ENCODE measurements around the gene WBP4. TPM values are rescaled to one million over a fixed set of nuclear protein-coding genes. Genes with fewer than 3 reads are reported as not detected.

The WBP4 gene
- total RNA-seq, 5 donors from 2014 or later (not counting 1 experiment from before 2014, with no cell fraction given) = 4.3 to 7.6 (median 4.8) TPM

DNA sequence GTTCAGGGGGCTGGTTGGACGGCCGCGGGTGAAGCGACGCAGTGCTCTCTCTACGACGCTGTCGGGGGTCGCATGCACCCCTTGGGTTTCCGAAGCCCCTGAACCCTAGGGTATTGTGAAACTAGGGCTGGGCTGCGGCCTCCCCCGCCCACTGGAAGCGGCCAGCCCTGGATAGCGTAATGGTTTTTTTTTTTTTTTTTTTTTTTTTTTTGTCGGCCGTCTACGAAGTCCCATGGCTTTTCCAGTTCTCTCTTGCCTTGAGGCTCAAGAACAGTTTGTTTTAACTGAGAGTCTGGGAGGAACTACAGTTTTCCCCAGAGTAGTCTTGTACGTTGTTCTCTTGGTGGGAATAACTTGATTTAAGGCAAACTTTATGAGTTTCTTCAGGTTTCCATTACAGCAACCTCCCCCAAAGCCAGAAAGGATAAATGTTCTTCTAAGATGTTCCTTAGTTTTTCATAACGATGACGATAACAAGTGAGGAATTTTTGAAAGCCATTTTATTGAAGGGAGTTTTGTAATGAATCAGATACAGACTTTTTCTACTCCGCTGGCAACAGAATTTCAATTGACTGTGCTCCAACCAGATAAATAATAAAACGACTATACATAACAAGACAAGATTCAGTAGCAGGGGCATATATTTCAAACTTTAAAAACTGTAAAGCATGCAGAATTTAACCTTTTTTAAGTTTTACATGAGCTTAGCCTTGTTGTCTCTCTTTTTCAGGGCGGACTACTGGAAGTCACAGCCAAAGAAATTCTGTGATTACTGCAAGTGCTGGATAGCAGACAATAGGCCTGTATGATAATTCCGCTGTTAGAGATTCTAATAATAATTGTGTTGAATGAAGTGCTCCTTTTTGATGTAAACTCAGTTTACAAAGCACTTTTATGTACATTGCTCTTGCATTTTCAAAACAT, 867 bp downstream of the WBP4 start:
- H3K4me1 Mint-ChIP-seq = peaks cover 48 to 60% (median 55%) of the 10 kb centered on the region in 3 donors
- H3K27me3 Mint-ChIP-seq = no peaks in the 10 kb centered on the region
- peak overlapping the region; percentile 98 to 100 (median 99) for H3K4me3 Mint-ChIP-seq
- peaks cover 9 to 18% of the 10 kb centered on the region in 2 donors for H3K36me3 ChIP-seq (ENCODE audit: control insufficient read depth in 2 of 2, extremely low read depth in 1 of 2, insufficient read depth in 1 of 2, low read length in 1 of 2)
- H3K9me3 Mint-ChIP-seq = no peaks in the 10 kb centered on the region
- H3K4me3 ChIP-seq (ENCODE audit: control insufficient read depth in 1 of 2, extremely low read depth in 1 of 2, low read length in 1 of 2) = peak overlapping the region; percentile 96 to 99
- no peaks in the 10 kb centered on the region for H3K9me3 ChIP-seq
- peak in 3 of 4 experiments; percentile 0 to 3 (median 2) for ATAC-seq (replicated peaks in 1 of 4)
- ChIA-PET POLR2A (interaction anchor here in 1 of 2 donors (1.2 kb wide), 1 partner anchor 250 kb away, joined by 3 read pairs; no protein-coding TSS in a partner anchor), CTCF (interaction anchor here in 1 of 2 donors (0.6 to 0.8 kb wide), 2 partner anchors 11 to 43 kb away, joined by 3 to 4 read pairs; partner anchors contain the start of gene ELF1)
- peaks cover 16% of the 10 kb centered on the region for H3K36me3 Mint-ChIP-seq
- DNase-seq = no peak
- peak overlapping the region; percentile 82 for H3K27ac ChIP-seq (ENCODE audit: low read length)
- H3K4me1 ChIP-seq (ENCODE audit: control insufficient read depth in 1 of 2, extremely low read depth in 1 of 2, insufficient read depth in 2 of 2, low read length in 2 of 2) = peaks cover 11 to 15% of the 10 kb centered on the region in 2 experiments
- no peaks in the 10 kb centered on the region for H3K27me3 ChIP-seq (replicated peaks in 1 of 2; ENCODE audit: control insufficient read depth in 2 of 2, extremely low read depth in 1 of 2, insufficient read depth in 2 of 2, low read length in 1 of 2)
- H3K27ac Mint-ChIP-seq = peak overlapping the region; percentile 99 to 100
- WGBS (ENCODE audit: insufficient coverage) = 0% methylated on average over 9 of the region's 24 CpGs

DNA sequence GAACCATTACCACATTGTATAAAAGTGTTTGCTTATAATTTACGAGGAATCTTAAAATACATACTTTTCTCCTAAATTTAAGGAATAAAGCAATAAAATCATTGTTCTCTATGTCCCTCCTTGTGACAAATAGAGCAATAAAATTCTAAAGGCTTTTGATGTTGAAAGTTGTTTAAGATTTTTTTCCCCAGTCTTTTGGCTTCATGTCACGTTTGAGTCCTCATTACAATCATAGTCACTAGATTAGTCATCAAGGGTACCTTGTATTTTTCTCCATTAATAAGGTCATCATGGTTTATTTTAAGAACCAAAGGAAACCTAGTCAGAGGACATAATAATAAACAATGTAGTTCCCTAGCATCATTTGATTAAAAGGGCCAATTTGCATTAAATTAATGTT, 3.2 kb downstream of the WBP4 start:
- no peak for ATAC-seq (replicated peaks in 1 of 4)
- Histone ChIP-seq H3K9me3 (no peaks in the 10 kb centered on the region), H3K4me1 (ENCODE audit: control insufficient read depth in 1 of 2, extremely low read depth in 1 of 2, insufficient read depth in 2 of 2, low read length in 2 of 2) (peaks cover 6 to 7% of the 10 kb centered on the region in 2 experiments), H3K27me3 (replicated peaks in 1 of 2; ENCODE audit: control insufficient read depth in 2 of 2, extremely low read depth in 1 of 2, insufficient read depth in 2 of 2, low read length in 1 of 2) (no peaks in the 10 kb centered on the region), H3K4me3 (ENCODE audit: control insufficient read depth in 1 of 2, extremely low read depth in 1 of 2, low read length in 1 of 2) (no peak overlapping the region), H3K27ac (ENCODE audit: low read length) (no peak overlapping the region), H3K36me3 (ENCODE audit: control insufficient read depth in 2 of 2, extremely low read depth in 1 of 2, insufficient read depth in 1 of 2, low read length in 1 of 2) (peaks cover 12 to 33% of the 10 kb centered on the region in 2 donors)
- no peak overlapping the region for H3K27ac Mint-ChIP-seq
- H3K36me3 Mint-ChIP-seq = peaks cover 27% of the 10 kb centered on the region
- H3K4me1 Mint-ChIP-seq = peaks cover 28 to 40% (median 35%) of the 10 kb centered on the region in 3 donors
- H3K9me3 Mint-ChIP-seq = no peaks in the 10 kb centered on the region
- DNase-seq = no peak
- no peak overlapping the region for H3K4me3 Mint-ChIP-seq
- no CpG with 5 or more reads among the region's 2 CpGs for WGBS (ENCODE audit: insufficient coverage)
- CTCF ChIA-PET = interaction anchor here (1.1 to 1.4 kb wide), 3 partner anchors 10 kb away, joined by 5 to 6 read pairs (median 5); no protein-coding TSS in a partner anchor
- H3K27me3 Mint-ChIP-seq = no peaks in the 10 kb centered on the region
- POLR2A ChIA-PET = interaction anchor here in 1 of 2 donors (0.7 kb wide), 1 partner anchor 63 kb away, joined by 6 read pairs; no protein-coding TSS in a partner anchor

DNA sequence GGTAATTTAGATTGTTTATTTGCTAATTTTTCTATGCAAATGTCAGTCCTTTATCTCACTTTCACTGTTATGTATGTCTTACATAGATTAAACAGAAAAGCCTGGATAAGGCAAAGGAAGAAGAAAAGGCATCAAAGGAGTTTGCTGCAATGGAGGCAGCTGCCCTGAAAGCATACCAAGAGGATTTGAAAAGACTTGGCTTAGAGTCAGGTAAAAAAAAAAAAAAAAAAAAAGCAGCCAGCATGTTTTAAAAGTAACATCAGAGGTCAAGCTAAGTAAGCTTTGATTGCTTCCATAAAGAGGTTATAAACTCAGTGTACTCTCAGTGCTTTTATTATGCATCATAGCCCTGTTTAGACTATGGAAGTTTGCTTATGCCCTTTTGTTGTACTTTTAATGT, 3.8 kb downstream of the WBP4 start:
- H3K9me3 Mint-ChIP-seq = no peaks in the 10 kb centered on the region
- DNase-seq = no peak
- peak overlapping the region in 1 of 2 donors; percentile 25 for H3K27ac Mint-ChIP-seq
- H3K4me3 Mint-ChIP-seq = no peak overlapping the region
- peaks cover 29% of the 10 kb centered on the region for H3K36me3 Mint-ChIP-seq
- Histone ChIP-seq H3K9me3 (no peaks in the 10 kb centered on the region), H3K36me3 (ENCODE audit: control insufficient read depth in 2 of 2, extremely low read depth in 1 of 2, insufficient read depth in 1 of 2, low read length in 1 of 2) (peaks cover 12 to 34% of the 10 kb centered on the region in 2 donors), H3K27ac (ENCODE audit: low read length) (no peak overlapping the region), H3K4me1 (ENCODE audit: control insufficient read depth in 1 of 2, extremely low read depth in 1 of 2, insufficient read depth in 2 of 2, low read length in 2 of 2) (peaks cover 3 to 7% of the 10 kb centered on the region in 2 experiments), H3K4me3 (ENCODE audit: control insufficient read depth in 1 of 2, extremely low read depth in 1 of 2, low read length in 1 of 2) (no peak overlapping the region), H3K27me3 (replicated peaks in 1 of 2; ENCODE audit: control insufficient read depth in 2 of 2, extremely low read depth in 1 of 2, insufficient read depth in 2 of 2, low read length in 1 of 2) (no peaks in the 10 kb centered on the region)
- no peak for ATAC-seq (replicated peaks in 1 of 4)
- ChIA-PET CTCF (interaction anchor here in 1 of 2 donors (0.7 to 1.2 kb wide), 2 partner anchors 49 to 895 kb away, joined by 3 read pairs; no protein-coding TSS in a partner anchor), POLR2A (interaction anchor here (0.6 to 0.7 kb wide), 3 partner anchors 9 to 87 kb away, joined by 4 to 7 read pairs (median 6); no protein-coding TSS in a partner anchor)
- no peaks in the 10 kb centered on the region for H3K27me3 Mint-ChIP-seq
- H3K4me1 Mint-ChIP-seq = peaks cover 24 to 36% (median 31%) of the 10 kb centered on the region in 3 donors

DNA sequence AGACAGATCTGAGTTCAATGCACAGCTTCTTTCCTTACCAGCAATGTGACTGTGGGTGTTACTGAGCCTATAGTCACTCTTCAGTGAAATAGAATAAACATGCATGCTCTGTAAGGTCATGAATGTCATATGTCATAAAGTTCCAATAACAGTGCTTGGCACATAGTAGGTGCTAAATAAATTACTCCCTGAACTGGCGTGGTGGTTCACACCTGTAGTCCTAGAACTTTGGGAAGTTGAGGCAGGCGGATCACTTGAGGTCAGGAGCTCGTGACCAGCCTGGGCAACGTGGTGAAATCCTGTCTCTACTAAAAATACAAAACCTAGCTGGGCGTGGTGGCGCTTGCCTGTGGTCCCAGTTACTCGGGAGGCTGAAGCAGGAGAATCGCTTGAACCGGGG, 13.2 kb downstream of the WBP4 start:
- H3K36me3 ChIP-seq (ENCODE audit: control insufficient read depth in 2 of 2, extremely low read depth in 1 of 2, insufficient read depth in 1 of 2, low read length in 1 of 2) = peaks cover 6 to 60% of the 10 kb centered on the region in 2 donors
- DNase-seq = no peak

DNA sequence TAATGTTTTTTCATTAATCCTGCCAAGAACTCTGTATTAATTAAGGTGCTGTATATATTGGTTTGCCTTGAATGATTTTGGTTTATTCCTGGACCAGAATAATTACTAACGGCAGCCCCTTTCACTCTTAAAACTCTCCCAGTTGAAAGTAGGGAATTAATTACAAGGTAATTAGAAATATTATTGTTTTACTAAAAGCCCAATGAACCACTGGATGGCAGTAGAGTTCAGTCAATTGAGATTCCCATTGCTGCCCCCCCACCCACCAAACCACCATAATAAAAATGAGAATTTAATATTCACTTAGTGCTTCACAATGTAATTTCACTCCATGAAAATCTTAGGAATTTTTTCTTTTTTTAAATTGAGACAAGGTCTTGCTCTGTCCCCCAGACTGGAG, 13.7 kb downstream of the WBP4 start:
- Histone ChIP-seq H3K9me3 (no peaks in the 10 kb centered on the region), H3K27me3 (replicated peaks in 1 of 2; ENCODE audit: control insufficient read depth in 2 of 2, extremely low read depth in 1 of 2, insufficient read depth in 2 of 2, low read length in 1 of 2) (no peaks in the 10 kb centered on the region), H3K4me1 (ENCODE audit: control insufficient read depth in 1 of 2, extremely low read depth in 1 of 2, insufficient read depth in 2 of 2, low read length in 2 of 2) (no peaks in the 10 kb centered on the region), H3K36me3 (ENCODE audit: control insufficient read depth in 2 of 2, extremely low read depth in 1 of 2, insufficient read depth in 1 of 2, low read length in 1 of 2) (peaks cover 6 to 59% of the 10 kb centered on the region in 2 donors), H3K27ac (ENCODE audit: low read length) (no peak overlapping the region), H3K4me3 (ENCODE audit: control insufficient read depth in 1 of 2, extremely low read depth in 1 of 2, low read length in 1 of 2) (no peak overlapping the region)
- Mint-ChIP-seq H3K27ac (no peak overlapping the region), H3K36me3 (peaks cover 53% of the 10 kb centered on the region), H3K4me3 (no peak overlapping the region), H3K9me3 (no peaks in the 10 kb centered on the region), H3K27me3 (no peaks in the 10 kb centered on the region), H3K4me1 (no peaks in the 10 kb centered on the region)
- ATAC-seq (replicated peaks in 1 of 4) (peak in 1 of 4 experiments; percentile 44), DNase-seq (peak in 25 of 35 experiments; percentile 4 to 73 (median 25))
- ChIA-PET CTCF (interaction anchor here (0.6 to 2.0 kb wide), 6 partner anchors 11 to 1355 kb away, joined by 3 to 7 read pairs (median 3); no protein-coding TSS in a partner anchor), POLR2A (no interaction called here)
- no CpG with 5 or more reads among the region's 1 CpG for WGBS (ENCODE audit: insufficient coverage)

More for the DNA sequence above, 13.2 kb downstream of the WBP4 start:
- H3K27me3 ChIP-seq (replicated peaks in 1 of 2; ENCODE audit: control insufficient read depth in 2 of 2, extremely low read depth in 1 of 2, insufficient read depth in 2 of 2, low read length in 1 of 2) = no peaks in the 10 kb centered on the region
- no peaks in the 10 kb centered on the region for H3K9me3 Mint-ChIP-seq
- H3K27me3 Mint-ChIP-seq = no peaks in the 10 kb centered on the region
- no CpG with 5 or more reads among the region's 9 CpGs for WGBS (ENCODE audit: insufficient coverage)
- H3K4me3 ChIP-seq (ENCODE audit: control insufficient read depth in 1 of 2, extremely low read depth in 1 of 2, low read length in 1 of 2) = no peak overlapping the region
- H3K4me1 Mint-ChIP-seq = no peaks in the 10 kb centered on the region
- no peak overlapping the region for H3K4me3 Mint-ChIP-seq
- H3K36me3 Mint-ChIP-seq = peaks cover 52% of the 10 kb centered on the region
- H3K27ac ChIP-seq (ENCODE audit: low read length) = no peak overlapping the region
- H3K9me3 ChIP-seq = no peaks in the 10 kb centered on the region
- no peak for ATAC-seq (replicated peaks in 1 of 4)
- no peak overlapping the region for H3K27ac Mint-ChIP-seq
- H3K4me1 ChIP-seq (ENCODE audit: control insufficient read depth in 1 of 2, extremely low read depth in 1 of 2, insufficient read depth in 2 of 2, low read length in 2 of 2) = no peaks in the 10 kb centered on the region
- ChIA-PET POLR2A (no interaction called here), CTCF (interaction anchor here (0.5 to 2.0 kb wide), 13 partner anchors 11 to 1354 kb away, joined by 3 to 7 read pairs (median 3); no protein-coding TSS in a partner anchor)

DNA sequence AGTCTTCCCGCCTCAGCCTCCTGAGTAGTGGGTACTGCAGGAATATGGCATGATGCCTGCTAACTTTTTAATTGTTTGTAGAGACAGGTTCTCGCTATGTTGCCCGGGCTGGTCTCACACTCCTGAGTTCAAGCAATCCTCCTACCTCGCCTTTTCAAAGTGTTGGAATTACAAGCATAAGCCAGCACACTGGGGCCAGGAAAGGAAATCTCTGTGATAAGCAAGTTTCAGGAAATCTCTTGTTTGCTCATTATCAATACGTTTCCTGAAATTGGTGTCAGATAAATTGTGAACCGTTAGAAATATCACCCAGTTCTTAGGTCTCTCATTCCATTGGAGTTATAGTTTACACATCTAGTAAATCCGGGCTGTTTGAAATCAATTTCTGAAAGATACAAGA, 14.2 kb downstream of the WBP4 start:
- CTCF ChIA-PET = no interaction called here
- peaks cover 6 to 55% of the 10 kb centered on the region in 2 donors for H3K36me3 ChIP-seq (ENCODE audit: control insufficient read depth in 2 of 2, extremely low read depth in 1 of 2, insufficient read depth in 1 of 2, low read length in 1 of 2)
- DNase-seq = no peak
- 100% methylated on average over 3 of the region's 7 CpGs for WGBS (ENCODE audit: insufficient coverage)
- no peak overlapping the region for H3K4me3 Mint-ChIP-seq
- H3K4me1 ChIP-seq (ENCODE audit: control insufficient read depth in 1 of 2, extremely low read depth in 1 of 2, insufficient read depth in 2 of 2, low read length in 2 of 2) = no peaks in the 10 kb centered on the region
- H3K9me3 Mint-ChIP-seq = no peaks in the 10 kb centered on the region
- H3K27me3 ChIP-seq (replicated peaks in 1 of 2; ENCODE audit: control insufficient read depth in 2 of 2, extremely low read depth in 1 of 2, insufficient read depth in 2 of 2, low read length in 1 of 2) = no peaks in the 10 kb centered on the region
- H3K27ac ChIP-seq (ENCODE audit: low read length) = no peak overlapping the region
- H3K4me1 Mint-ChIP-seq = no peaks in the 10 kb centered on the region
- H3K27ac Mint-ChIP-seq = peak overlapping the region in 1 of 2 donors; percentile 44
- POLR2A ChIA-PET = no interaction called here
- H3K27me3 Mint-ChIP-seq = no peaks in the 10 kb centered on the region
- no peak overlapping the region for H3K4me3 ChIP-seq (ENCODE audit: control insufficient read depth in 1 of 2, extremely low read depth in 1 of 2, low read length in 1 of 2)
- H3K36me3 Mint-ChIP-seq = peaks cover 52% of the 10 kb centered on the region
- no peaks in the 10 kb centered on the region for H3K9me3 ChIP-seq
- no peak for ATAC-seq (replicated peaks in 1 of 4)
